ENCODE measurements around the gene SYNJ2.

SYNJ2 gene

GRCh38 chr6:157978021-157978783 is 3.5 kb upstream of the SYNJ2 start:
- in situ Hi-C loops (cut with MboI; ENCODE audit: low sequenced_read_pairs), result no loop called here

GRCh38 chr6:157980288-157981131 is 1.2 kb upstream of the SYNJ2 start:
- in situ Hi-C loops (cut with MboI; ENCODE audit: low sequenced_read_pairs), result no loop called here

- in situ Hi-C loops (cut with MboI; ENCODE audit: low sequenced_read_pairs), result no loop called here
These were observed 600 bp upstream of the SYNJ2 start for GRCh38 chr6:157981132-157981394.

GRCh38 chr6:157982102-157982562 is 469 bp downstream of the SYNJ2 start:
- in situ Hi-C loops (cut with MboI; ENCODE audit: low sequenced_read_pairs), result no loop called here

GRCh38 chr6:157982563-157983405 is 1.1 kb downstream of the SYNJ2 start:
- in situ Hi-C loops (cut with MboI; ENCODE audit: low sequenced_read_pairs), result no loop called here

GRCh38 chr6:157983406-157984119 is 1.9 kb downstream of the SYNJ2 start:
- in situ Hi-C loops (cut with MboI; ENCODE audit: low sequenced_read_pairs), result no loop called here

- in situ Hi-C loops (cut with MboI; ENCODE audit: low sequenced_read_pairs), result no loop called here
These were observed 2.5 kb downstream of the SYNJ2 start for GRCh38 chr6:157984128-157984527.

GRCh38 chr6:157984686-157985225 is 3.1 kb downstream of the SYNJ2 start:
- in situ Hi-C loops (cut with MboI; ENCODE audit: low sequenced_read_pairs), result no loop called here

- in situ Hi-C loops (cut with MboI; ENCODE audit: low sequenced_read_pairs), result no loop called here
These were observed 3.9 kb downstream of the SYNJ2 start for GRCh38 chr6:157985378-157986155.

GRCh38 chr6:157987788-157988699 is 6.4 kb downstream of the SYNJ2 start:
- in situ Hi-C loops (cut with MboI; ENCODE audit: low sequenced_read_pairs), result no loop called here

- in situ Hi-C loops (cut with MboI; ENCODE audit: low sequenced_read_pairs), result no loop called here
These were observed 7.0 kb downstream of the SYNJ2 start for GRCh38 chr6:157988700-157989063.

GRCh38 chr6:157989541-157990289 is 8.1 kb downstream of the SYNJ2 start:
- in situ Hi-C loops (cut with MboI; ENCODE audit: low sequenced_read_pairs), result no loop called here

- in situ Hi-C loops (cut with MboI; ENCODE audit: low sequenced_read_pairs), result no loop called here
These were observed 8.8 kb downstream of the SYNJ2 start for GRCh38 chr6:157990321-157991066.

GRCh38 chr6:157991067-157991432 is 9.4 kb downstream of the SYNJ2 start:
- in situ Hi-C loops (cut with MboI; ENCODE audit: low sequenced_read_pairs), result no loop called here

- in situ Hi-C loops (cut with MboI; ENCODE audit: low sequenced_read_pairs), result no loop called here
These were observed 11.4 kb downstream of the SYNJ2 start for GRCh38 chr6:157993076-157993475.

- in situ Hi-C loops (cut with MboI; ENCODE audit: low sequenced_read_pairs), result no loop called here
These were observed 12.6 kb downstream of the SYNJ2 start for GRCh38 chr6:157994125-157994795.

- in situ Hi-C loops (cut with MboI; ENCODE audit: low sequenced_read_pairs), result no loop called here
These were observed 13.8 kb downstream of the SYNJ2 start for GRCh38 chr6:157995458-157995857.
